Subcutaneous adipose tissue (tissue), 4 donors: ENCODE results near the gene GNB1. TPM values are rescaled to one million over a fixed set of nuclear protein-coding genes. Genes with fewer than 3 reads are reported as not detected.

ENCODE experiments used
- CTCF ChIP-seq: fragments of 450-650 bp; IDR thresholded peaks from one replicate; pipeline ENCODE4 v1.5.1; 2016; ENCODE audit warnings: low read depth, mild to moderate bottlenecking, control low read depth, antibody characterized with exemption, moderate library complexity
- total RNA-seq, 4 donors: library from RNA; depleted of rRNA; stranded (reverse); fragments of >200 nt; gene quantifications; one replicate each; pipeline ENCODE4 v1.1.0, GENCODE V29; 2016

GNB1 gene
- 100 to 1,000 TPM; 157 to 173 (median 164) TPM for total RNA-seq

- TF ChIP-seq CTCF = no peak
Measured at GRCh38 chr1:1890506-1891348, at the start of gene GNB1. GNB1 (minus strand) TSS chr1:1891087; CDS start chr1:1825453, 65,634 bp downstream.

- no peak for TF ChIP-seq CTCF
Measured at GRCh38 chr1:1940123-1940425, 49.2 kb upstream of the GNB1 start.

GRCh38 chr1:1939296-1940122 lies 48.6 kb upstream of the GNB1 start:
- TF ChIP-seq CTCF = no peak

GRCh38 chr1:1938613-1939295 lies 47.9 kb upstream of the GNB1 start:
- no peak for TF ChIP-seq CTCF

- TF ChIP-seq CTCF = no peak
Measured at GRCh38 chr1:1938276-1938573, 47.3 kb upstream of the GNB1 start.

- no peak for TF ChIP-seq CTCF
Measured at GRCh38 chr1:1937549-1938275, 46.8 kb upstream of the GNB1 start.
